ENCODE results near the gene HEXIM1. TPM values are rescaled to one million over a fixed set of nuclear protein-coding genes. Genes with fewer than 3 reads are reported as not detected.

The HEXIM1 gene
- total RNA-seq, 4 donors from 2014 or later, result 38.0 to 54.9 (median 42.6) TPM

DNA sequence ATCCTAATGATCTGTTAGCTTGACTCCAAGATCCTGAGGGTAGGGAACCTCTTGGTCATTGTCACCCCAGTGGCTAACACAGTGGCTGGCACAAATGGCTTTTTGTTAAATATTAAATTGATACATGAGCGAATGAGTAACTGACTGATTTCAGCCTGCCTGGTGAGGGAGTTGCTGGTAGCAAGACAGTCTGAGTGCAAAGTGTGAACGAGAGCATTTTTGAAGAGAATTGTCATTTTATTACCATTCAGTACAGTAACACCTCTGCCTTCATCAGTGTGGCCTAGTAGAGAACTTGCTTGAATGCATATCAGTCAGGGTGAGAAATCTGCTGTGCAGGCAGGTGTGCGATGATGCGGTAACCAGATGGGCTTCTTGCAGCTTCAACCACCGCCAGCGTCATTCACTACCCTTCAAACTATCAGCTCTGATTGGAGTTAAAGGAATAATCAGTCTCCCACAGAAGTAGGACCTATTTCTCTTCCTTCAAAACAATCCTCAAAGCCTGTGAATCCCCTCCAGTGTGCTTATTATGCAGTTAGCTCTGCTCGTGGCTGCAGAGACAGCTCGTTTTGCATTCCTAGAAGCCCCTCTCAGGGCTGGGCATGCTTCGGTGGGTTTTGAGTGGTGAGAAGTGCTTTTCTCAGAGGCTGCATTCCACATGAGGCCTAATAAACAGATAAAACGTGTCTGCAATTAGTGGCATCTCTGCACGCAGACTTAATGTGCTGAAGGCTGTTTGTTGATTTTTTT lies 42.4 kb downstream of the HEXIM1 start:
- no peaks in the 10 kb centered on the region for H3K36me3 ChIP-seq
- in situ Hi-C loops (cut with MboI; ENCODE audit: low pct_ligation_motif_present in 1 of 4, low pct_unique_long_range_greater_than_20kb in 1 of 4, low sequenced_read_pairs in 3 of 4) (loop anchor here in 1 of 4 donors (10.0 kb wide), 1 partner anchor 56 kb away; the partner anchor contains the start of genes ACBD4 and PLCD3), intact Hi-C loops (cut with DNase I; ENCODE audit: low total_unique reads) (no loop called here)
- TF ChIP-seq CTCF (IDR thresholded peaks at IDR 0.05) (no peak), EP300 (IDR thresholded peaks at IDR 0.05; ENCODE audit: low read depth) (no peak), POLR2AphosphoS5 (IDR thresholded peaks at IDR 0.05) (no peak), POLR2A (IDR thresholded peaks at IDR 0.05) (no peak)
- no peaks in the 10 kb centered on the region for H3K4me1 ChIP-seq
- H3K9me3 ChIP-seq, result no peaks in the 10 kb centered on the region
- no peaks in the 10 kb centered on the region for H3K27me3 ChIP-seq
- H3K4me3 ChIP-seq, result no peak overlapping the region
- 61% methylated on average over 11 of the region's 11 CpGs; no CpG with 5 or more reads in 1 of the 2 donors for WGBS, 2 donors (ENCODE audit: low coverage in 1 of 2)
- DNase-seq, result no peak
- no peak overlapping the region for H3K27ac ChIP-seq

DNA sequence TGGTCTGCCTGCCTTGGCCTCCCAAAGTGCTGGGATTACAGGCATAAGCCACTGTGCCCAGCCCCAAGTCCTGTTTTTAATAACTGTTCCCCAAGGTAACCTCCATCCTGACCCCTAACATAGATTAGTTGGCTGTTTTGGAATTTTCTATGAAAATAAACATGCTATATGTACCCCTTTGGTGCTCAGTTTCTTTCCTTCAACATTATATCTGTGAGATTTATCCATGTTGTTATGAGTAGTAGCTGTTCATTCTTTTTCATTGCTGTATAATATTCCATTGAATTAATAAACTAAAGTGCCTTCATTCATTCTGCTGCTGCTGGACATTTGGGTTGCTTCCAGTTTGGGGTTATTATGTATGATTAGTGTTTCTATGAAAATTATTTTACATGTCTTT lies 47.1 kb downstream of the HEXIM1 start:
- H3K4me3 ChIP-seq, result no peak overlapping the region
- TF ChIP-seq POLR2A (IDR thresholded peaks at IDR 0.05), result no peak
- TF ChIP-seq POLR2AphosphoS5 (IDR thresholded peaks at IDR 0.05), result no peak
- no peak for TF ChIP-seq CTCF (IDR thresholded peaks at IDR 0.05)
- TF ChIP-seq EP300 (IDR thresholded peaks at IDR 0.05; ENCODE audit: low read depth), result no peak
- H3K9me3 ChIP-seq, result no peaks in the 10 kb centered on the region
- in situ Hi-C loops (cut with MboI; ENCODE audit: low pct_ligation_motif_present in 1 of 4, low pct_unique_long_range_greater_than_20kb in 1 of 4, low sequenced_read_pairs in 3 of 4) (loop anchor here in 3 of 4 donors (5.0 to 10.0 kb wide), 2 partner anchors 58 to 61 kb away; partner anchors contain the start of genes ACBD4 (in 3 of the 3) and PLCD3 (in 1 of the 3)), intact Hi-C loops (cut with DNase I; ENCODE audit: low total_unique reads) (no loop called here)
- peaks cover 3 to 13% (median 8%) of the 10 kb centered on the region in 4 donors for H3K4me1 ChIP-seq
- DNase-seq, result no peak
- H3K27ac ChIP-seq, result no peak overlapping the region
- no peaks in the 10 kb centered on the region for H3K36me3 ChIP-seq
- H3K27me3 ChIP-seq, result no peaks in the 10 kb centered on the region

- 84% methylated on average over 6 of the region's 6 CpGs; no CpG with 5 or more reads in 1 of the 2 donors for WGBS, 2 donors (ENCODE audit: low coverage in 1 of 2)
- TF ChIP-seq EP300 (IDR thresholded peaks at IDR 0.05; ENCODE audit: low read depth) (no peak), POLR2A (IDR thresholded peaks at IDR 0.05) (no peak), POLR2AphosphoS5 (IDR thresholded peaks at IDR 0.05) (no peak), CTCF (IDR thresholded peaks at IDR 0.05) (no peak)
- Histone ChIP-seq H3K4me3 (no peak overlapping the region), H3K27me3 (no peaks in the 10 kb centered on the region), H3K27ac (peak overlapping the region in 3 of 4 donors; percentile 55 to 70 (median 68)), H3K4me1 (peaks cover 3 to 13% (median 8%) of the 10 kb centered on the region in 4 donors), H3K9me3 (no peaks in the 10 kb centered on the region), H3K36me3 (no peaks in the 10 kb centered on the region)
- in situ Hi-C loops (cut with MboI; ENCODE audit: low pct_ligation_motif_present in 1 of 4, low pct_unique_long_range_greater_than_20kb in 1 of 4, low sequenced_read_pairs in 3 of 4) (loop anchor here in 3 of 4 donors (5.0 to 10.0 kb wide), 2 partner anchors 60 to 62 kb away; partner anchors contain the start of genes ACBD4 (in 3 of the 3) and PLCD3 (in 1 of the 3)), intact Hi-C loops (cut with DNase I; ENCODE audit: low total_unique reads) (loop anchor here (1.0 kb wide), 1 partner anchor 48 kb away; no protein-coding TSS in a partner anchor)
- no peak for DNase-seq
Observed at GRCh38 chr17:45197108-45197507, 48.8 kb downstream of the HEXIM1 start.

DNA sequence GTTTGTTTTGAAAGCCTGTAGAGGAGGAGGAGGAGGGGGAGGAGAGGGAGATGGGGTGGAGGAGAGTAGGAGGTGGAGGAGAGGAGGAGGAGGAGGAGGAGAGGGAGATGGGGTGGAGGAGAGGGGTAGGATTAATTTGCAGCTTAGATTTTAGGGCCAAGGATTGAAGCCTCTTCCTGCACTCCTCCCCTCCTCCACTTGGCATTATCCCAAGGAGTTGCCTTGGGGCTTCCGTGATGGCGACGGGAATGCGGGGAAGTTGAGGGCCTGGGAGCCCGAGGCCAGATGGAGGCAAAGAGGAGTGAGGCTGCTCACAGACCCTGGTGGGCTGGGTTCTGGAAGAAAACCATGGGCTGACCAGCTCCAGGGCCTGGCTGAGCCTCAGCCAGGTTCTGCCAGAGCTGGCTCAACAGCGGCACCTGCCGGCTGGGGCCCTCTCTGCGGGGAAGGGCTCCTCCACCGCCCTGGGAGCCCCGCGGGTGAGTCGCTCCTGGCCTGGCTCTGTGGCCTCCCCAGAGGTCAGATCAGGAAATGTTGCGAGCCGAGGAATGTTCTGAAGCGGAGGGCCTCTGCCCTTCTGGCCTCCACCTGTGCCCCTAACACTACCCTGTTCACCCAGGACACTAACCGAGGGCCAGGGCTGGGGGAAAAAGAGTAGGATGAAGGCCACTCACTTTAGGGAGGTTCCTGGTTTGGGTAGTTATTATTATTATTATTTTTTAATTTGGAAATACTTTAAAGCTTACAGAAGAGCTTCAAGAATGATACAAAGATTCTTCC lies 49.5 kb downstream of the HEXIM1 start:
- in situ Hi-C loops (cut with MboI; ENCODE audit: low pct_ligation_motif_present in 1 of 4, low pct_unique_long_range_greater_than_20kb in 1 of 4, low sequenced_read_pairs in 3 of 4), result loop anchor here in 3 of 4 donors (5.0 to 10.0 kb wide), 2 partner anchors 60 to 63 kb away; partner anchors contain the start of genes ACBD4 (in 3 of the 3) and PLCD3 (in 1 of the 3)
- no peaks in the 10 kb centered on the region for H3K27me3 ChIP-seq
- intact Hi-C loops (cut with DNase I; ENCODE audit: low total_unique reads), result loop anchor here (1.0 kb wide), 1 partner anchor 48 kb away; no protein-coding TSS in a partner anchor
- H3K4me1 ChIP-seq, result peaks cover 3 to 13% (median 8%) of the 10 kb centered on the region in 4 donors
- no peak overlapping the region for H3K4me3 ChIP-seq
- 3% methylated on average over 14 of the region's 16 CpGs; no CpG with 5 or more reads in 1 of the 2 donors for WGBS, 2 donors (ENCODE audit: low coverage in 1 of 2)
- peak overlapping the region; percentile 50 to 70 (median 62) for H3K27ac ChIP-seq
- H3K9me3 ChIP-seq, result no peaks in the 10 kb centered on the region
- TF ChIP-seq POLR2A (IDR thresholded peaks at IDR 0.05) (no peak), CTCF (IDR thresholded peaks at IDR 0.05) (peak; percentile 97 to 100 (median 99)), POLR2AphosphoS5 (IDR thresholded peaks at IDR 0.05) (peak in 1 of 3 donors; percentile 52)
- no peaks in the 10 kb centered on the region for H3K36me3 ChIP-seq
- DNase-seq, result peak; percentile 95

Data from transverse colon (tissue), 4 donors.